A549 (cell line): Measurements from ENCODE around the gene MZF1. TPM values are rescaled to one million over a fixed set of nuclear protein-coding genes. Genes with fewer than 3 reads are reported as not detected.
"Not testable (repeated sequence)": the region's sequence is repeated elsewhere in the genome, so short reads cannot be mapped to it uniquely, and the experiment has no call there.

Experiments used
- ATAC-seq, 2 experiments: fragments of 200-7000 bp in 1 of 2; fragments of >200 bp in 1 of 2; cut with Nextera tagmentation in 1 of 2; cut with Tn5 transposase in 1 of 2; 3 replicates each; pipeline versions ENCODE4 v1.8.0 to v1.9.1; 2018 to 2020; ENCODE audit warnings: mild to moderate bottlenecking in 1 of 2, moderate library complexity in 1 of 2
- CTCF ChIA-PET: fragments of 300-600 bp; sonication (Branson Sonifier 250); formaldehyde crosslinking; extraction: SDS; loops from one replicate; lab custom pipeline; 2021; ENCODE audit warnings: antibody characterized with exemption, inconsistent platforms; lab: Yijun Ruan, JAX
- POLR2A ChIA-PET: fragments of 350-600 bp; formaldehyde crosslinking; extraction: SDS; loops from one replicate; lab custom pipeline; 2021; ENCODE audit warnings: antibody characterized with exemption, inconsistent platforms; lab: Yijun Ruan, JAX
- DNase-seq, 2 experiments: peaks; one replicate each; pipeline versions ENCODE4 v3.0.0 to v3.0.0-alpha.2; 2011 to 2016; ENCODE audit warnings: low read depth in 1 of 2, low spot score in 1 of 2
- FAIRE-seq: peaks from 2 replicates; lab custom pipeline; 2011; peaks lifted over from hg19 to GRCh38; lab: Jason Lieb, UNC
- H3K27ac ChIP-seq, 2 experiments: fragments of >200 bp; sonication (Bioruptor Twin); formaldehyde crosslinking; 3 replicates each; pipeline ENCODE4 v1.5.1; 2016 to 2017
- H3K4me1 ChIP-seq: fragments of >200 bp; sonication (Bioruptor Twin); formaldehyde crosslinking; 3 replicates; pipeline ENCODE4 v1.6.1; 2016
- H3K4me2 ChIP-seq: fragments of >200 bp; sonication (Bioruptor Twin); formaldehyde crosslinking; 3 replicates; pipeline ENCODE4 v1.6.1; 2016
- H3K4me3 ChIP-seq: fragments of >200 bp; sonication (Bioruptor Twin); formaldehyde crosslinking; 3 replicates; pipeline ENCODE4 v1.5.1; 2016
- H3K9me3 ChIP-seq: fragments of >200 bp; sonication (Bioruptor Twin); formaldehyde crosslinking; 3 replicates; pipeline ENCODE4 v1.6.1; 2016
- ATOH8 ChIP-seq: fragments of 250-450 bp; sonication (Bioruptor Pico); IDR thresholded peaks from 2 replicates; pipeline ENCODE4 v1.5.0; 2020; ENCODE audit warnings: low read depth, mild to moderate bottlenecking, moderate library complexity
- CEBPB ChIP-seq, 2 experiments: fragments of >200 bp in 1 of 2; sonication (Bioruptor Twin) in 1 of 2; formaldehyde crosslinking in 1 of 2; IDR thresholded peaks; 2 replicates each; pipeline ENCODE4 v1.6.1; 2012 to 2016
- CTCF ChIP-seq: fragments of >200 bp; sonication (Bioruptor Twin); formaldehyde crosslinking; IDR thresholded peaks from 3 replicates; pipeline ENCODE4 v1.5.1; 2016
- E2F6 ChIP-seq: IDR thresholded peaks from 2 replicates; pipeline ENCODE4 v1.6.1; 2012; ENCODE audit warnings: low read depth, borderline replicate concordance
- EHMT2 ChIP-seq: fragments of 200-600 bp; sonication (generic); IDR thresholded peaks from 2 replicates; pipeline ENCODE4 v1.6.1; 2016; ENCODE audit warnings: antibody characterized with exemption, low read depth, mild to moderate bottlenecking, moderate library complexity
- ELK1 ChIP-seq: fragments of 150-350 bp; IDR thresholded peaks from 2 replicates; pipeline ENCODE4 v1.6.1; 2014; ENCODE audit warnings: low read depth, mild to moderate bottlenecking, low read length
- EP300 ChIP-seq, 2 experiments: fragments of >200 bp; sonication (Bioruptor Twin); formaldehyde crosslinking; IDR thresholded peaks; 2 replicates in 1 of 2; 3 replicates in 1 of 2; pipeline ENCODE4 v1.6.1; 2016 to 2017
- HDAC2 ChIP-seq: fragments of 200-600 bp; sonication (generic); IDR thresholded peaks from 2 replicates; pipeline ENCODE4 v1.6.1; 2016
- HEYL ChIP-seq: fragments of 250-450 bp; sonication (Bioruptor Pico); IDR thresholded peaks from 2 replicates; pipeline ENCODE4 v1.8.0; 2021; ENCODE audit warnings: mild to moderate bottlenecking, moderate library complexity
- HOXA7 ChIP-seq: fragments of 250-450 bp; sonication (Bioruptor Pico); IDR thresholded peaks from 2 replicates; pipeline ENCODE4 v1.5.0; 2020; ENCODE audit warnings: mild to moderate bottlenecking, moderate library complexity
- HOXB13 ChIP-seq: fragments of 250-450 bp; sonication (Bioruptor Pico); IDR thresholded peaks from 2 replicates; pipeline ENCODE4 v1.5.0; 2020; ENCODE audit warnings: low read depth, mild to moderate bottlenecking, moderate library complexity
- JUNB ChIP-seq: fragments of >200 bp; sonication (Bioruptor Twin); formaldehyde crosslinking; IDR thresholded peaks from 2 replicates; pipeline ENCODE4 v1.6.1; 2016
- KDM5A ChIP-seq: fragments of 200-600 bp; sonication (generic); IDR thresholded peaks from 2 replicates; pipeline ENCODE4 v1.6.1; 2016; ENCODE audit warnings: antibody characterized with exemption, mild to moderate bottlenecking
- MAFK ChIP-seq: fragments of 450-650 bp; IDR thresholded peaks from 2 replicates; pipeline ENCODE4 v1.6.1; 2014; ENCODE audit not compliant: partially characterized antibody
- POLR2A ChIP-seq: IDR thresholded peaks from 2 replicates; pipeline ENCODE4 v1.6.1; 2012; ENCODE audit warnings: mild to moderate bottlenecking, low read length
- RAD21 ChIP-seq, 2 experiments: fragments of >200 bp in 1 of 2; sonication (Bioruptor Twin) in 1 of 2; formaldehyde crosslinking in 1 of 2; IDR thresholded peaks in 1 of 2; conservative IDR thresholded peaks in 1 of 2; 2 replicates in 1 of 2; 3 replicates in 1 of 2; pipeline ENCODE4 v1.6.1; 2012 to 2018; ENCODE audit warnings: inconsistent platforms in 1 of 2
- RCOR1 ChIP-seq: fragments of 150-350 bp; IDR thresholded peaks from 2 replicates; pipeline ENCODE4 v1.6.1; 2014; ENCODE audit warnings: antibody characterized with exemption, low read length, low read depth
- REST ChIP-seq: fragments of 200-600 bp; sonication (generic); IDR thresholded peaks from 2 replicates; pipeline ENCODE4 v1.6.1; 2016; ENCODE audit warnings: antibody characterized with exemption, mild to moderate bottlenecking, moderate library complexity
- TFCP2L1 ChIP-seq: fragments of 250-450 bp; sonication (Bioruptor Pico); IDR thresholded peaks from 2 replicates; pipeline ENCODE4 v1.5.0; 2021; ENCODE audit warnings: mild to moderate bottlenecking
- ZSCAN20 ChIP-seq: fragments of 250-450 bp; sonication (Bioruptor Pico); IDR thresholded peaks from 2 replicates; pipeline ENCODE4 v1.8.0; 2022; ENCODE audit warnings: mild to moderate bottlenecking, moderate library complexity
- WGBS: methylation state at CpG from one replicate; pipeline ENCODE4 v1.1.6; 2017; ENCODE audit errors: missing lambda C conversion rate; 5-methylcytosine and 5-hydroxymethylcytosine counted together
- polyA plus RNA-seq, 4 experiments: library from polyadenylated mRNA; depleted of rRNA in 3 of 4; stranded (reverse); fragments of >200 nt; fragmentation: RNase III in 1 of 4; extraction: RNeasy Plus Mini Kit Qiagen cat#74134 plus additional on column Dnase treatment in 1 of 4; gene quantifications; 2 replicates in 3 of 4; 3 replicates in 1 of 4; pipeline ENCODE4 v1.2.3, GENCODE V29; 2011 to 2017

Gene MZF1
- polyA plus RNA-seq, 2 of the 4 experiments (the other 2 are of a cell fraction): 19.5 to 20.3 TPM

GRCh38 chr19:58543826-58544590 is 29.1 kb downstream of the MZF1 start, which contains the start of gene TRIM28 (continued):
- TF ChIP-seq CTCF: no peak
- no peak for TF ChIP-seq ATOH8 (CRISPR knock-in tag)
- TF ChIP-seq EP300 (IDR thresholded peaks at IDR 0.05): no peak
- no peak for TF ChIP-seq MAFK
- no peak for TF ChIP-seq HDAC2
- TF ChIP-seq KDM5A: no peak
- TF ChIP-seq E2F6: peak; percentile 75; the same call in 1 of the 2 replicates
- no peak for TF ChIP-seq RCOR1
- TF ChIP-seq ELK1: no peak
- peak; percentile 98 for TF ChIP-seq POLR2A
- TF ChIP-seq TFCP2L1 (CRISPR knock-in tag): no peak
- TF ChIP-seq HOXB13 (CRISPR knock-in tag): no peak
- no peak for TF ChIP-seq JUNB
- TF ChIP-seq ZSCAN20: no peak
- TF ChIP-seq RAD21 (conservative IDR thresholded peaks at IDR 0.05 in 1 of 2, IDR thresholded peaks at IDR 0.05 in 1 of 2): no peak; a peak in 1 of 5 replicates
- no peak for TF ChIP-seq HEYL (CRISPR knock-in tag)
- no peak for TF ChIP-seq CEBPB (IDR thresholded peaks at IDR 0.05)
- no peak for TF ChIP-seq HOXA7 (CRISPR knock-in tag)
- TF ChIP-seq EHMT2: no peak
- no peak for TF ChIP-seq REST

- Histone ChIP-seq H3K4me1 (peaks cover 23% of the 10 kb centered on the region), H3K4me2 (peak overlapping the region; percentile 84), H3K27ac (peak overlapping the region; percentile 87 to 95; a peak in 5 of 6 replicates)
- 83% methylated on average over 18 of the region's 18 CpGs for WGBS
- ChIA-PET POLR2A (interaction anchor here (0.7 to 4.1 kb wide), 13 partner anchors 11 to 724 kb away, joined by 3 to 184 read pairs (median 10); partner anchors contain the start of genes CHMP2A, RNF225, UBE2M and ZBTB45), CTCF (interaction anchor here (0.7 to 13.8 kb wide), 2 partner anchors 23 to 68 kb away, joined by 3 to 222 read pairs; partner anchors contain the start of gene ZBTB45)
- not testable (repeated sequence) for H3K9me3 ChIP-seq, FAIRE-seq, DNase-seq, ATAC-seq, H3K4me3 ChIP-seq
Observed at GRCh38 chr19:58542641-58543372, 30.3 kb downstream of the MZF1 start.

GRCh38 chr19:58539169-58539559 is 34.0 kb downstream of the MZF1 start:
- H3K4me2 ChIP-seq, POLR2A ChIA-PET, DNase-seq, H3K4me1 ChIP-seq, CTCF ChIA-PET, FAIRE-seq, H3K27ac ChIP-seq, H3K4me3 ChIP-seq, ATAC-seq, H3K9me3 ChIP-seq: not testable (repeated sequence)
